PFSK-1 (cell line): ENCODE results near the gene TTC23L.

Experiments used
- FOXP2 ChIP-seq: optimal IDR thresholded peaks from 2 replicates; pipeline ENCODE3; 2011; ENCODE audit warnings: borderline replicate concordance, control low read depth, inconsistent platforms; ENCODE audit not compliant: insufficient read depth; ENCODE audit errors: extremely low read length, extremely low read depth
- POLR2AphosphoS5 ChIP-seq: IDR thresholded peaks from 2 replicates; pipeline ENCODE4 v1.6.1; 2012; ENCODE audit warnings: low read depth, mild to moderate bottlenecking, control low read depth, low read length, moderate library complexity
- SIN3A ChIP-seq: IDR thresholded peaks from 2 replicates; pipeline ENCODE4 v1.6.1; 2012; ENCODE audit warnings: mild to moderate bottlenecking, low read length, moderate library complexity, borderline replicate concordance; ENCODE audit not compliant: insufficient read depth
- TAF1 ChIP-seq: IDR thresholded peaks from 2 replicates; pipeline ENCODE4 v1.6.1; 2012; ENCODE audit warnings: low read length, control low read depth, borderline replicate concordance; ENCODE audit not compliant: insufficient read depth
- TF ChIP-seq, protein P1 (sequence below), 2 experiments: IDR thresholded peaks; 2 replicates each; pipeline versions ENCODE4 v1.6.1 to v1.8.0; 2011 to 2012; ENCODE audit warnings: low read depth in 2 of 2, low read length in 2 of 2, control low read depth in 1 of 2, inconsistent platforms in 1 of 2, mild to moderate bottlenecking in 1 of 2, moderate library complexity in 1 of 2; ENCODE audit not compliant: insufficient read depth in 1 of 2

TTC23L gene

GRCh38 chr5:34826347-34826746 is 12.6 kb upstream of the TTC23L start:
- no peak for TF ChIP-seq FOXP2
- TF ChIP-seq SIN3A: no peak
- TF ChIP-seq, protein P1, sequence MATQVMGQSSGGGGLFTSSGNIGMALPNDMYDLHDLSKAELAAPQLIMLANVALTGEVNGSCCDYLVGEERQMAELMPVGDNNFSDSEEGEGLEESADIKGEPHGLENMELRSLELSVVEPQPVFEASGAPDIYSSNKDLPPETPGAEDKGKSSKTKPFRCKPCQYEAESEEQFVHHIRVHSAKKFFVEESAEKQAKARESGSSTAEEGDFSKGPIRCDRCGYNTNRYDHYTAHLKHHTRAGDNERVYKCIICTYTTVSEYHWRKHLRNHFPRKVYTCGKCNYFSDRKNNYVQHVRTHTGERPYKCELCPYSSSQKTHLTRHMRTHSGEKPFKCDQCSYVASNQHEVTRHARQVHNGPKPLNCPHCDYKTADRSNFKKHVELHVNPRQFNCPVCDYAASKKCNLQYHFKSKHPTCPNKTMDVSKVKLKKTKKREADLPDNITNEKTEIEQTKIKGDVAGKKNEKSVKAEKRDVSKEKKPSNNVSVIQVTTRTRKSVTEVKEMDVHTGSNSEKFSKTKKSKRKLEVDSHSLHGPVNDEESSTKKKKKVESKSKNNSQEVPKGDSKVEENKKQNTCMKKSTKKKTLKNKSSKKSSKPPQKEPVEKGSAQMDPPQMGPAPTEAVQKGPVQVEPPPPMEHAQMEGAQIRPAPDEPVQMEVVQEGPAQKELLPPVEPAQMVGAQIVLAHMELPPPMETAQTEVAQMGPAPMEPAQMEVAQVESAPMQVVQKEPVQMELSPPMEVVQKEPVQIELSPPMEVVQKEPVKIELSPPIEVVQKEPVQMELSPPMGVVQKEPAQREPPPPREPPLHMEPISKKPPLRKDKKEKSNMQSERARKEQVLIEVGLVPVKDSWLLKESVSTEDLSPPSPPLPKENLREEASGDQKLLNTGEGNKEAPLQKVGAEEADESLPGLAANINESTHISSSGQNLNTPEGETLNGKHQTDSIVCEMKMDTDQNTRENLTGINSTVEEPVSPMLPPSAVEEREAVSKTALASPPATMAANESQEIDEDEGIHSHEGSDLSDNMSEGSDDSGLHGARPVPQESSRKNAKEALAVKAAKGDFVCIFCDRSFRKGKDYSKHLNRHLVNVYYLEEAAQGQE (IDR thresholded peaks at IDR 0.05; ENCODE audit: insufficient read depth in 1 of 2, low read depth in 2 of 2, low read length in 2 of 2): no peak
- no peak for TF ChIP-seq POLR2AphosphoS5
- no peak for TF ChIP-seq TAF1

- TF ChIP-seq, protein P1 (IDR thresholded peaks at IDR 0.05; ENCODE audit: insufficient read depth in 1 of 2, low read depth in 2 of 2, low read length in 2 of 2): no peak
- TF ChIP-seq FOXP2 (no peak), TAF1 (no peak), POLR2AphosphoS5 (no peak), SIN3A (no peak)
These were observed 11.1 kb upstream of the TTC23L start for GRCh38 chr5:34827588-34828506.

- no peak for TF ChIP-seq POLR2AphosphoS5
- no peak for TF ChIP-seq SIN3A
- TF ChIP-seq, protein P1 (IDR thresholded peaks at IDR 0.05; ENCODE audit: insufficient read depth in 1 of 2, low read depth in 2 of 2, low read length in 2 of 2): no peak
These were observed 7.7 kb upstream of the TTC23L start for GRCh38 chr5:34831303-34831702.

DNA sequence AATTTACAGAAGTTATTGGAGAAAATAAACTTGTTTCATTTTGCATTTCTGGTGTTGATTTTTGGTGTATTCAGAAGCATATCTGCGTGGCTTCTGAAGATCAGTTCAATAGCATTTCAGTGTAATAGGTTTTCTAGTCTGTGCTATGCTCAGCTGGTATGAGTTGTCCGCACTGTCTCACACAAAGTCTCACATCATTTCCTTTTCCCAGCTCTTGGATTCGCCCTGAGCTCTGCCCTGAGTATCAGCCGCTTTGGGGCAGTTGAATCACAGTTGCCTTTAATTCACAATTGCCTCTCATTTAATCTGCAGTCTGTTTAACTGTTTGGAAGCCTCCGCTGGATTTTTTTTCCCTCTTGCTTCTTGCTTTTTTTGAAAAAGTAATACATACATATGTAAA is 6.4 kb upstream of the TTC23L start:
- TF ChIP-seq TAF1: no peak
- no peak for TF ChIP-seq SIN3A
- TF ChIP-seq POLR2AphosphoS5: no peak
- no peak for TF ChIP-seq FOXP2
- TF ChIP-seq, protein P1 (IDR thresholded peaks at IDR 0.05; ENCODE audit: insufficient read depth in 1 of 2, low read depth in 2 of 2, low read length in 2 of 2): no peak

GRCh38 chr5:34833090-34833489 is 5.9 kb upstream of the TTC23L start:
- TF ChIP-seq FOXP2: no peak
- no peak for TF ChIP-seq POLR2AphosphoS5
- TF ChIP-seq, protein P1 (IDR thresholded peaks at IDR 0.05; ENCODE audit: insufficient read depth in 1 of 2, low read depth in 2 of 2, low read length in 2 of 2): no peak
- TF ChIP-seq TAF1: no peak
